GM18951 (cell line): ENCODE measurements around the gene CCDC184.
"Not testable (repeated sequence)": the region's sequence is repeated elsewhere in the genome, so short reads cannot be mapped to it uniquely, and the experiment has no call there.

Experiments used
- POLR2A ChIP-seq: IDR thresholded peaks from 4 replicates; pipeline ENCODE4 v1.6.1; 2011; ENCODE audit warnings: mild to moderate bottlenecking; ENCODE audit not compliant: insufficient read length, insufficient read depth; ENCODE audit errors: extremely low read depth
- in situ Hi-C: fragments of 300-500 bp; cut with MboI; formaldehyde crosslinking; loops from one replicate; pipeline ENCODE4 v1.12.0; 2022; ENCODE audit warnings: low sequenced_read_pairs, mixed read lengths, inconsistent platforms; ENCODE audit not compliant: unreplicated experiment

Gene CCDC184

GRCh38 chr12:48201516-48201915 lies 18.1 kb downstream of the CCDC184 start:
- in situ Hi-C loops = no loop called here
- TF ChIP-seq POLR2A = no peak

- TF ChIP-seq POLR2A = no peak
- in situ Hi-C loops = no loop called here
Measured at GRCh38 chr12:48202766-48203165, 19.3 kb downstream of the CCDC184 start.

- in situ Hi-C loops = no loop called here
- TF ChIP-seq POLR2A = no peak
Measured at GRCh38 chr12:48203192-48203591, 19.7 kb downstream of the CCDC184 start, which contains the start of gene OR10AD1. Gene OR10AD1 (minus strand): TSS chr12:48203292. CDS start chr12:48203292, 0 bp downstream.

- in situ Hi-C loops = not testable (repeated sequence)
Measured at GRCh38 chr12:48209495-48209894, 26.1 kb downstream of the CCDC184 start.

GRCh38 chr12:48216785-48217184 lies 33.3 kb downstream of the CCDC184 start:
- in situ Hi-C loops = no loop called here

GRCh38 chr12:48219631-48220030 lies 36.2 kb downstream of the CCDC184 start:
- no peak for TF ChIP-seq POLR2A
- in situ Hi-C loops = no loop called here

More at GRCh38 chr12:48216785-48217184, 33.3 kb downstream of the CCDC184 start:
- no peak for TF ChIP-seq POLR2A

- in situ Hi-C loops = no loop called here
- no peak for TF ChIP-seq POLR2A
Measured at GRCh38 chr12:48220701-48221100, 37.3 kb downstream of the CCDC184 start.

GRCh38 chr12:48221645-48222044 lies 38.2 kb downstream of the CCDC184 start:
- in situ Hi-C loops = no loop called here
- TF ChIP-seq POLR2A = no peak

- in situ Hi-C loops = not testable (repeated sequence)
Measured at GRCh38 chr12:48224533-48224932, 41.1 kb downstream of the CCDC184 start.

- in situ Hi-C loops = not testable (repeated sequence)
Measured at GRCh38 chr12:48231169-48231958, 47.9 kb downstream of the CCDC184 start.
